ENCODE data around the gene USP21. TPM values are rescaled to one million over a fixed set of nuclear protein-coding genes. Genes with fewer than 3 reads are reported as not detected.
A peak's percentile ranks its signal among the peaks of the same experiment; 100 is the strongest.

The USP21 gene
- total and polyA plus RNA-seq, 9 of the 15 experiments (the other 6 are each of a cell fraction or from before 2014, with no cell fraction given), result 4.9 to 52.4 (median 21.6) TPM

GRCh38 chr1:161166669-161167548, 7.6 kb downstream of the USP21 start (continued):
- TF ChIP-seq CHD1 (IDR thresholded peaks at IDR 0.05; ENCODE audit: low read length) (peak; percentile 86), HMG20A (CRISPR knock-in tag; conservative IDR thresholded peaks at IDR 0.05) (no peak), KHSRP (IDR thresholded peaks at IDR 0.05) (no peak), ZBTB17 (CRISPR knock-in tag; IDR thresholded peaks at IDR 0.05) (no peak), CBFB (CRISPR knock-in tag; IDR thresholded peaks at IDR 0.05) (0 out of 2 replicates have a peak, but pooled peaks have one; percentile 56), ZBTB8A (IDR thresholded peaks at IDR 0.05; ENCODE audit: partially characterized antibody) (no peak), NR3C1 (CRISPR knock-in tag; IDR thresholded peaks at IDR 0.05) (no peak), TBP (optimal IDR thresholded peaks at IDR 0.05; ENCODE audit: low read depth, low read length) (no peak), MTA1 (IDR thresholded peaks at IDR 0.05; ENCODE audit: borderline replicate concordance) (no peak), TFAM (CRISPR knock-in tag; conservative IDR thresholded peaks at IDR 0.05) (no peak), E2F6 (IDR thresholded peaks at IDR 0.05; ENCODE audit: borderline replicate concordance in 1 of 2, extremely low read depth in 1 of 2, insufficient read depth in 1 of 2, insufficient read length in 1 of 2, low read depth in 1 of 2, low read length in 1 of 2, poor library complexity in 1 of 2, severe bottlenecking in 1 of 2) (peak in 1 of 2 experiments; percentile 91), ZFX (CRISPR knock-in tag; IDR thresholded peaks at IDR 0.05) (no peak), RBFOX2 (IDR thresholded peaks at IDR 0.05; ENCODE audit: low read depth, low read length) (peak; percentile 75), DPF2 (IDR thresholded peaks at IDR 0.05) (peak; percentile 7), ZNF764 (CRISPR knock-in tag; IDR thresholded peaks at IDR 0.05; ENCODE audit: low read depth) (no peak), ZEB2 (IDR thresholded peaks at IDR 0.05) (no peak), CREB3 (tag; conservative IDR thresholded peaks at IDR 0.05; ENCODE audit: low read depth) (peak; percentile 32; the same call in 1 of the 2 replicates), ZNF511 (CRISPR knock-in tag; IDR thresholded peaks at IDR 0.05) (peak; percentile 14; the same call in 1 of the 2 replicates), SFPQ (IDR thresholded peaks at IDR 0.05; ENCODE audit: low read depth, low read length) (no peak), SNIP1 (IDR thresholded peaks at IDR 0.05; ENCODE audit: low read depth) (no peak), ATF6 (CRISPR knock-in tag; IDR thresholded peaks at IDR 0.05) (peak; percentile 78; the same call in 1 of the 2 replicates), EP300 (IDR thresholded peaks at IDR 0.05; ENCODE audit: low read length) (no peak)
